Activated CD8-positive, alpha-beta memory T cell treated with anti-CD3 and anti-CD28 coated beads, Interleukin-2, amount 50 U/mL, for 1 hour (primary cell): Measurements from ENCODE around the gene C11orf91.
"Not testable (repeated sequence)": the region's sequence is repeated elsewhere in the genome, so short reads cannot be mapped to it uniquely, and the experiment has no call there.

Experiments used
- DNase-seq: peaks from one replicate; pipeline ENCODE4 v3.0.0-alpha.2; 2020; ENCODE audit errors: extremely low read depth

Gene C11orf91

DNA sequence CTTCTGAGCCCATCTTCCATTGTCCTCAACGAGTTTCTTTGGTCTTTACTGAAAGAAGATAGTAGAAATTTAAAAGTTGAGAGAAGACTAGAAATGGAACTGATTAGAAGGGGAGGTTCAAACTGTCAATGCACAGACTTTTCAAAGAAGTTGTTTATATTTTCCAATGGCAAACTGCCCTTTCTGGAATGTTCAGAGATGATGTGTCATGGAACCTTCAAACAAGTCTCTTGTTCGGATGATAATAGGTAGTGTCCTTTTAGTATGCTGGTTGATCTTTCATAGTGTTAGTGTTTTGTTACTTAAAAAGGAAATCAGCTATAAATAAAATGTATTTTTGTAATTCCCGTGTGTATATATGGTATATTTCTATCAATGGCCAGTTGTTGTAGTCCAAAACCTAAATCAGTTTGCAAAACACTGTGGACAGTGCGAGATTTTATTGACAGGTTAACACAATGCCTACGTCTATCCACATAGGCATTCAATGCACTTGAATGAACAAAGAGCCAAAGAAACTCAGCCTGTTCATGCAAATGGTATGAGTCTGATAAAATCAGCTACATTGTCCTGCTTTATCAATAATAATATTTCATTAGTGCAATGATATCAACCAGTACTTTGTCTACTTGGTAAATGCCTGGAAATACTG is 30.9 kb downstream of the C11orf91 start:
- no peak for DNase-seq

DNA sequence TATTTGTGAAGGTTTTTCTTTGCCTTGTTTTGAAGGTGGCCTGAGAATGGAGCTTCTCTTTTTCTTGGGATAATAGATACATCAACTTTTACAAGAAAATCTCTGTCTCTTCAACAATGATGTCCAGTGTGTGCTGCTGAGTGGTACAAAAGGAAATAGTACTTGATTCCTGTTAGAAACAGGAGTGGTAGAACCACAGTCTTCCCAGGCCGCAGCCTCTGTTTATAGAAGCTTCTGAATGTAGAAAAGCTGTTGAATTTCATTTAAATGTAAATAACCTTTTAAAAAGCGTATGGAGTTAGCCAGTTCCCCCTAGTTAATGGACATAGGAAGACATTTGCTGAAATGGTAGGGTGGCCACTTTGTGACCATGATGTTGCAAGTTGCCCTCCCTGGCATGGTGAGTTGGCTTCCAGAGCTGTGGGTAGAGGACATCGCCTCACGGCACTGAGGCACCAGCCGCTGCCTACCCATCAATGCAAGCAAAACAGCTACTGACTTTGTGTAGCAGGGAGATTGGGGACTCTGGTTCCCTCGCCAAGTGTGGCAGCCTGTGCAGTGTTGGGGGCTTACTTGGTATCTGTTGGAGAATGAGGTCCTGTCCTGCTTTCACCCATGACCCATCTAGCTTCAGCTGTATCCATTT is 31.6 kb downstream of the C11orf91 start:
- DNase-seq = no peak

DNA sequence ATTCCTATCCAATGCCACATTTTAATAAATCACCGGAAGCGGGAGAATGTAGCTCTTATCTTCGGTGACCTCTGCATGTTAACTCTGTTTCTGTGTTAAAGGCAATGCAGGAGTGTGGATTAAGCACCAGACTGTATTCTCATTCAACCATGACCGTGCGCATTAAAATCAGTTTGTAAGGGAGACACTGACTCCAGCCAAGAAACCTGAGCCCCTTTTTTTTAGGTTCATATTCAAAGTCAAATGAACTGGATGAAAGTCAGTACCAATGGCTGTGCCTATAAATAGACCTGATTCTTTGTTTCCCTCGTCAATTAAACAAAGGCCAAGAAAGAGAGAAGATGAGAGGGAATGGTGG is 32.2 kb downstream of the C11orf91 start:
- DNase-seq = no peak

DNA sequence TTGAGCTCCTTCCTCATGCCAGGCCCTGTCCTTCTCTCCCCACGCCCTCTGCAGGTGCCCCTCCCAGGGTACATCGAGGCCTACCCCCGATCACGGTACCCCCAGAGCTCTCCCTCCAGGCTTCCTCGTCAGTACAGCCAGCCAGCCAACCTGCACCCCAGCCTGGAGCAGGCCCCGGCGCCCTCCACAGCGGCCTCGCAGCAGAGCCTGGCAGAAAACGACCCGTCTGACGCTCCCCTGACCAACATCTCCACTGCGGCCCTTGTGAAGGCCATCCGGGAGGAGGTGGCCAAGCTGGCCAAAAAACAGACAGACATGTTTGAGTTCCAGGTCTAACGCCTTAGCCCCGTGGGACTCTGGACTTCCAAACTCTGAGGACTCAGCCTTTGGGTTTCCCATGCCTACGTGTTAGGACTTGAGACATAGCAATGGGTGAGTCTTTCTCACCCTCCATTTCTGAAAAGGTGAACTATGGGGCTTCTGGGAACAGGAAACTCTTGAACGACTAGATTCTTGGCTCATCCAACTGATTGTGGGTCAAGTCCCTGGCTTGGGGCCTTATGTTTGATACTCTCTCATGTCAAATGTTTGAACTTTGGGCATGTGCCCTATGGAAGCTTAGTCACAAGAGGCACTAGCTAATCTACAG is 32.7 kb downstream of the C11orf91 start:
- no peak for DNase-seq

DNA sequence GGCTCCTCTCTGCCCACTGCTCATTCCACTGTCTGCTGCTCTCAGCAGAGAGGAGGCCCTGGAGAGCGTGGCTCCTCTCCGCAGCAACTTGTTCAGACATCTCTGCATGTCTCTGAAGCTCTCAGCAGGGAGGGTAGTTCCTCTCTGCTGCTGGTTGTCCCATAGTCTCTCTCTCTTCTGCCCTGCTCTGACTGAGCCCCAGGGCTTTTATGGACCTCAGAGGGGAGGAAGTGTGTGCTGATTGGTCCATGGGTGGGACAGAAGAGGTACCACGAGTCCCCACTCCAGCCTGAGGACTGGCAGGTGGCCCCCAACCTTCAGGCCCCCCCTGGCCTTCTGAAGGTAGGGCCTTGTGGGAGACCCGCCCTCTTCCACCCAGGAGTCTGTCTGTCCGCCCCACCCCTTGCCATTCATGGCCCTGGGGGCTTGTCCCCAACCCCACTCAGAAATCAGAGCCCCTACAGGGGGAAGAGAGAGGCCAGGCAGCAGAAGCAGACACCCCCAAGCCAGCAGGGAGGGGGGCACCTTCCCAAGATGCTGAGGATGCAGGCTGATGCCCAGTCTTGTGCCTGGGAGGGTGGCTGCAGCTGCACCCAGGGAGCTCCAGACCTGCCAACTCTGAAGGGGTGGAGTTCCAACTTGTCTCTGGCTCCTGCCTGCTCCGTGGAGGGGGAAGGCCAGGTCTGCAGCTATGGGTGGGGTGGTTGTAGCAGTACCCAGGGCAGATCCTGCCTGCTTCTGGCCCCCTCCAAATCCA is 35.1 kb downstream of the C11orf91 start:
- DNase-seq = no peak

DNA sequence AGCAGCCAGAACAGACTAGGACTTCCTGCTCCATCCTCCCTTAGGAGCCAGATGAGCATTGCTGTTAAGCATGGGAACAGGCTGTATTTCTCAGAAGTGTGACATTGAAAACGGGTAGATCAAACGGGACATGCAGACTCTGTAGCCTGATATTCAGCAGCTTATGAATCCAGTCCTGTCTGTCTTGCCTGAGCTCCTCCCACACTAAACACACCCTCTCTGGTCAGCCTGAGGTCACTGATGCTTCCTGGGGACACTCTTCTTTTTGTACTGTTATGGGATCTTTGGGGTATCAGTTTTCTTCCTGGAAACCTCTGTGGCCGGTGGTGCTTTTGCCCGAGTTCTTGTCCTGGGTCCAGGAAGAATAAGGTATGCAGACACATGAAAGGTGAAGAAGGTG is 35.8 kb downstream of the C11orf91 start:
- no peak for DNase-seq

DNA sequence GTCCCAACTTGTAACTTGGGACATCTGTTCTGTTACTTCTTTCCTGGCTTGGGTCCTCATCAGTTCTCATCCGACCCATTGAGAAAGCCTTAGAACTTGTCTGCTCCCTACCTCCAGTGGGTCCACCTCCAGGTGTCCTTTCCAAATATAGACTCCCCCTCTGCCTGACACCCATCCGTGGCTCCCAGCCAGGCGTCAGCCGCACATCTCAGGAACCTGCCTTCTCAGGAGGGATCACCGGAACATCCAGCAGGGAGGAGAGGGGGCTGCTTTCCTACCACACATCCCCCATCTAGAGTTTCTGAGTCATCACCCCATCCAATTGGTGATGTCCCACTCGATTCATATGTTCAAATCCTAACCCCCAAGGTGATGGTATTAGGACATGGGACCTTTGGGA is 36.5 kb downstream of the C11orf91 start:
- no peak for DNase-seq

DNA sequence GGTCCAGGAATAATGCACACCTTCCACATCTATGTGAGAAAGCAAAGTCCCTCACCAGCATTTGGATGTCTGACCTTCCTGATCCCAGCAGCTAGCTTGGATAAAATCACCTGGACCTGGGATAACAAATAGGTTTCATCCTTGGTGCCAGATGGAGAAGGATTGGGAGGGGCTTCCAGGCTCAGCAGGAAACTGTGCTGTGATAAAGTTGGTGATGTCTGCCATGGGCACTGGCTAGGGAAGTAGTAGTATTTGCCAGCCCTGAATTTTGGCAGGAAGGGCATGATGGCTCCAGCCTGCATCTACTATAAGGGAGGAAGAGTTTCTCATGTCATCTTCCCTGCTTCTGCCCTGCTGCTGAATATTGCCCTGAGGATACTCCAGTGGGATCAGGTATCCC is 37.5 kb downstream of the C11orf91 start:
- DNase-seq = no peak

DNA sequence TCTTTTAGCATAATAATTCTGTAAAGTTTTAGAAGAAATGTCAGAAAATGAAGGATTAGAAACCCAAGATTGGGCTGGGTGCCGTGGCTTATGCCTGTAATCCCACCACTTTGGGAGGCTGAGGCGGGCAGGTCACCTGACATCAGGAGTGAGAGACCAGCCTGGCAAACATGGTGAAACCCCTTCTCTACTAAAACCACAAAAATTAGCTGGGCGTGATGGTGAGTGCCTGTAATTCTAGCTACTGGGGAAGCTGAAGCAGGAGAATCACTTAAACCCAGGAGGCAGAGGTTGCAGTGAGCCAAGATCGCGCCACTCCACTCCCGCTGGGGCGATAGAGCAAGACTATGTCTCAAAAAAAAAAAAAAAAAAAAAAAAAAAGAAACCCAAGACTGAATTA is 39.1 kb downstream of the C11orf91 start:
- not testable (repeated sequence) for DNase-seq

DNA sequence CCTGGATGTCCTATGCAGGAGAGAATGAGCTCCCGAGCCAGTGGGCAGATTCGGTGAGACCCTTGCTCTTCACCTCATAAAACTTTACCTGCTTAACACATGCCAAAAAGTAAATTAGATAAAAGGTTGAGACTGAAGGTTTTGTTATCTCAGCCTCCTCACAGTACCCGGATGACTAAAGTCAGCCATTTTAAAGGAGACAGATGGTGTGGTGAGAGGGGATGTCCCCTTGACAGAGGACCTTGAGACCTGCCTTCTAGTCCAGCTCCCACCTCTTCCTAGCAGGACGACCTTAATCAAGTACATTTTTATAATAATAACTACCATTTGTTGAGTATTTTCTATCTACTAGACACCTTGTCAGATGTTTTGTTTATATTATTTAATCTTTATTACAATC is 39.7 kb downstream of the C11orf91 start:
- no peak for DNase-seq

DNA sequence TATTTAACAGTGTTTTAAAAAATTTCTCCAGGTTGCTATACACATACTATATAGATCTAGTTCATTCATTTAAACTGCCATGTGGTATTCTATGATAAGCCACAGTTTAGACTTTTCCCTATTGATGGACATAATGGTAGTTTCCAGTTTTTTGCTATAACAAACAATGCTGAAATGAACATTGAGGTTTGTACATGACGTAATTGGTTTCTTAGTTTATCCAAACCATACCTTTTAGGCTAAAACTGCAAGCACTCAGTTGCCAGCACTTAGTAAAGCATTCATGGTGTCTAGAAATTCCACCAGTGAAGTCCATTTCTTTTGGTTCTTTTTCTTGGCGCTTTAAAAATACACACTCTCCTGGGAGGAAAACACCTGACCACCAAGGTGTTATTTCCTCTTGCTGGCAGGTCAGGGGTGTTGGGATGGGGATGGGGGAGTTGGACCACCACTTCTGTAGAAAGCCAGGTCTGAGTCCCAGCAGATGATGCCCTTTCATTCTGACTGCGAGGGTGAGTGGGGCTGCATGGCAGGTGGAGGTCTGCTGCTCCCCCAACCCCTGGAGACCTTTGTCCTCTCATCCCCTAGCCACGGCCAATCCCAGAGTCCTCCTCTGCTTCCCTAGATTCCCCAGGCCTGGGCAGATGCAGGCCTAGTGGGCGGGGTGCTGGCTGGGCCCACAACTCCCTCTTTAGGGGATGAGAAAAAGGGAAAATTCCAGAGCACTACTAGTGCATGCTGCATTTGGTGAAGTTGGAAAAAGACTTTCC is 41.1 kb downstream of the C11orf91 start:
- DNase-seq = no peak

DNA sequence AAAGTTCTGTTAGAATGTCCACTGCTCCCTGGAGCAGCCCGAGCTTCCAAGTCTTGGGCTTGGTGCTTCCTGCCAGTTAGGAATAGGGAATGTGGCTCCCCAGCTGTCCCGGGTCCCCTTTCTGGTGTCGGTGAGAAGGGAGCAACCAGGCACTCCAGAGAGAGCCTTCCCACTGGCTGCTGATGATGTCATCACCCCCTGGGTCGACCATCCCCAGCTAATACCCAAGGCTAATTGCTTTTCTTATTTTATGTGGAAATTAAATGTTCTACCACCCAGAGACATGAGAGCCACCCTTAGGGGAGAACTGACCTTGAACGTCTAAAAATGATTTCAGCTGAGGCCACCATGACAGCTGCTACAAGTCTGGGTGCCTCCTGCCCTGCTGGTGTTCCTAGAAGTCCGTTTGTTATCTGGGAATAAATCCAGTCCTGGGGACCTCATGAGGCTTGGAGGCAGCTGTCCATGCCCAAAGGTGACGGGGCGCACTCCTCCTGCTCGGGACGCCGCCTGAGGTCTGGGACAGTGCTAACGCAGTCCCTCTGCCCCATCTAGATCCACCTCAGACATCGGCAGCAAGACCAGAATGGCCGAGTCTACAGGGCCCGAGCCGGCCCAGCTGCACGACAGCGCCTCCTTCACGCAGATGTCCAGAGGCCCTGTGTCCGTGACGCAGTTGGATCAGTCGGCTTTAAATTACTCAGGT is 42.3 kb downstream of the C11orf91 start:
- no peak for DNase-seq

DNA sequence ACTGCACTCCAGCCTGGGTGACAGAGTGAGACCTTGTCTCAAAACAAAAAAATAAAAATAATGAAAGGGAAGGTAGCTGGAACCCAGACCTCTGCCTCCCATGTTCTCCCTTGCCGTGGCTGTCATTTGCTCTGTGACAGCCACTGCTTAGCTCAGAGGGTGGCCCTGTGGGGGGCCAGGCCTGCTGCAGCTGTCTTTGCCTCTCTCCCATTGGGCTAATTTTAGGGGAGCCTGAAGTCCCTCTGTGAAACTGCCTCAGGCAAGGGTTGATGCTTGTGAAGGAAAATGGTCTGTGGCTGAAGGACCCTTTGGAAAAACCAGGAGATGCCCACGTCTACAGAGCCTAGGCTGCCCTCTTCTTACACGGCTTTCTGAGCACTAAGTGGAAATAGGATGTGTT is 42.9 kb downstream of the C11orf91 start:
- DNase-seq = no peak

DNA sequence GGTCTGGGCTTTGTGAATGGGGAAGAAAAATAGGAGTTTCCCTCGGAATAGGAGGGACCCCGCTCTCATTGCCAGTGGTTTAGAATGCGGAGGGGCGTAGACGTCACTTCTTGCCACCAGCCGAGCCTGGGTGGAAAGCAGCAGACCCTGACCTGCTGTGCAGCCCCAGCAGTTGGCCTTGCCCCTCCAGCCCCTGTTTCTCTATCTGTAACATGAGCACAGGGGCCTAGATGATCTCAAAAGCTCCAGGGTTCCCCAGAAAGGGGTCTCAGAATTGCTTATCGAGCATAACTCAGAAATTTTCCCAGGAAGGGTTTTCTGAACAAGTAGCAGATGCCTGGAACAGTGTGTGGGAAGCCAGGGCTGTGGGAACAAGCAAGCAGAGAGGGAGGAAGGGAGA is 43.9 kb downstream of the C11orf91 start:
- DNase-seq = no peak

DNA sequence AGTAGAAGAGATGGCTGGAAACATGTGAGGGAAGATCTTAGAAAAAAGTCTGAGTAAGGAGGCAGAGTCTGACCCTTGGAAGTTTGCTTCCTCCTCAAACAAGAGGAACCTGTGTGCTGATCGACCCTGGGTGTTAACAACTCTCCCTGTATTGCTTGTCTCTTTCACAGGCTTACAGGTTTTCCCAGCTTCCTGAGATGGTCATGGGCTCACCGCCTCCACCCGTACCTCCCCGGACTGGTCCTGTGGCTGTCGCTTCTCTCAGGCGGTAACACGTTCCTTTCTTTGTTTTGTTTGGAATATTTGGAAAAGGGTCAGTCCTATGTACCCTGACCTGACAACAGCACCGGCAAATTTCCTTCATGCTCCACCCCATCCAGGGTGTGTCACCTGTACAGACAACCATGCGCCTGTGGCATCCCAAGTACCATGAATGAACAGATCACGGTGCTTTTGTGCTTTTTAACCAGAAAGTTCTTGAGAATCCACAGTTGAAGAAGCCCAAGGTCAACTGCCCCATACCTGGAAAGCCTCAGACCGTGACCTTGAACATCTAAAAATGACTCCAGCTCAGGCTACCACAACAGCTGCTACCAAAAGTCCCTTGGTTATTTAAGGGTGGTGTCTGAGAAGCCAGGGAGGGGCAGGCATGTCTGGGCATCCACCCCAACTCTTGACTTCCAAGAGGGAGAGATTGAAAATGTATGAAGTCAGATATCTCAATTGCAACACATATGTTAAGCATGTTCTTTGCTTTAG is 44.6 kb downstream of the C11orf91 start:
- no peak for DNase-seq

DNA sequence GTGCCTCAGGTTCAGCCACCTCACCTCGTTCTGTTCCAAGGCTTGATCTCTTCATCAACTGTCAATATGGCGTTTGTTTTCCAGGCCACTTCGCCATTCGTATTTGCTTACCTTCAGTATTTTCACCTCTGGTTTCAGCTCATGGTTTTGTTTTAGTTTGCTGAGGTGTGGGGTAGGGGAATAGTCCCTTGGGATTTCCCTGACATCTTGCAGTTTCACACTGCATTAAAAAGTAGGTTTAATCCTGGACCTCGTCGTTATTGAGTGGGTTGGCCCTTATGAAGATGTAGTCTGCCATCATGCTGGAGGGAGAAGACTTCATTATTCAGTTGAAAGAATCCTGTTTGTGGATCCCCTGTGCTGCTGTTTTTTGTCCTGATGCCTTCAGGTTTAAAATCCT is 46.0 kb downstream of the C11orf91 start:
- DNase-seq = no peak

DNA sequence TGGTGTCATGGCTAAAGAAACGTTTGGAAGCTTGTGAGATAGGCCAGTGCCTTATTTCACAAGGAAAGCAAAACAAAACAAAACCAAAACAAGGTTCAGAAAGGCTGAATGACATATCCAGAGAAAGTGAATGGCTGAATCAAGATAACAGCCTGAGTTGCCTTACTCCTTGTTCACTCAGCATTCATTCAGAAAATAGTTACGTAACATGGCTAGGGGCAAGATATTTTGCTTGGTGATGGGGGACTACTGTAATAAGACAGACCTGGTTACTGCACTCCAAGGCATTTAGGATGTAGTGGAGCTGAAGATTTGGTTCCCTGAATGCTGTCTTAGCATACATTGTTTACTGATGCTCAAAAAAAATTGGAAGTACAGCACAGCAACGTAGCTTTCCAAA is 47.7 kb downstream of the C11orf91 start:
- no peak for DNase-seq

DNA sequence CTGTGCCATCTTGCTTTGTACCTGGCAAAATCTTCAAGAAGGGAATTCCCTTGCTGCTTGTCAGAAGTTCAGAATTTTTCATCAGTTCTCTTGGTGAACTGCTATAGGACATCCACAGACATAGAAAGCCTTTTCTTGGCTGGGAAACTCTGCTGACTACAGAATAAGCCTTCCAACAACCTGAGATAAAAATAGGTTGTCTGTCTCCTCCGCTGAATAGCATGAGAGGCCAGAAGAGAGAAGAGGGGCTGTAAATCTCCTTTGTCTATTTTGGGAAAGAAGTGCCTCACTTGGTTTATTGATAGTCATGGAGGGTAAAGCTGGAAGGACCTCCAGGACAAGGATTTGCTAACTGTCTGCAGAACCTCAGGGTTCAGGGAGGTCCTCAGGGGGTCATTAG is 48.2 kb downstream of the C11orf91 start:
- DNase-seq = no peak

DNA sequence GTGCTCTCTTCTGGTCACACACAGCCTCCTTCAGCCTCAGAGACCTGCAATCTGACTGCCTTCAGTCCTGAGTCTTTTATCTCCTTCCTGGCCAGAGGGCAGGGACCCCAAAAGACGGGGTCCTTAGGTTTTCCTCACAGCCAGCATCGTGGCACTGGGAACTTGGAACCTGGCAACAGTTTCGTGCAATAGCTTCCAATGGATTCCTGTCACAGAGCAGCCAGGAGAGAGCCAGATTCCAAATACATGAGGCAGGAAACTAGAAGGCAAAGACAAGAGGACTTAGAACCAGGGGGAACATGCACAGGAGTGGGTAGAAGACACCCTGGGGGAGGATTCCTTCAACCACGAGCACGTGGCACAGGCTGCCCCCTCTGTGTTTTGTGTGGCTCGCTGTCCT is 48.6 kb downstream of the C11orf91 start:
- DNase-seq = no peak

DNA sequence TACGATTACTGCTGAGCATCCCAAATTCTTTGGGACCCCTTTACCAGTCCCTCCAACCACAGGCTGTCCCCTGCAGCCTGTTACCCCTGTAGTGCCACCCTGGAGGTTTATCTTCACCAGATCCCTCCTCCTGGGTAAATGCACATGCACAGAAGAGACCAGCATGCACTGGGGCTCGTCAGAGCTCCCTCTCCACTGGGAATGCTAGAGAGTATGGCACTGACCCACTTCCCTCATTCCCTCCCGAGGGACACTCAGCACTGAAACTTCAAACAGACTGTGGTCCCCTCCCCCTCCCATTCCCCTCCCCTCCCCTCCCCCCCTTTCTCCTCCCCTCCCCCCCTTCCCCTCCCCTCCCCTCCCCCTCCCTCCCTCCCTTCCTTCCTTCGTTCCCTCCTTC is 49.1 kb downstream of the C11orf91 start:
- DNase-seq = no peak

DNA sequence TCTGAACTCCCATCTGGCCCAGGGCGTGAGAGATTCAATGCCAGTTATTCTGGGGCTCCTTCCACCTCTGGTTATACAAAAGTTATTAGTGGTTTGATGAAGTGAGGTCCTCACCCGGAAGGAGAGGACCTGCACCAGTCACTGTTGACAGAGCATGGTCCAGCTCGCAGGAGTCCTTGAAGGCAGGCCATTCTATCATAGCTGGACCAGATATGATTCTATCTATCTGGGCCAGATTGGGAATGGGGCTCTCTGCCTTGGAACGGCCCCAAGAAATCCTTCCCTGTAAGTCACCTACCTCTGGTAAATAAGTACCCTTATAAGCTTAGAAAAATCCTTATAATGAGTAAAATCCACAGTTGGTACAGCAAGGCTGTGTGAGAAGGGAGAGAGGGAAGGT is 50.7 kb downstream of the C11orf91 start:
- no peak for DNase-seq
